Testis (tissue), 3 donors: ENCODE measurements around the gene TDRD10. TPM values are rescaled to one million over a fixed set of nuclear protein-coding genes. Genes with fewer than 3 reads are reported as not detected.

Experiments
- DNase-seq: peaks from one replicate; pipeline ENCODE4 v3.0.0-alpha.2; 2019
- H3K27ac ChIP-seq, 2 donors: fragments of 200-600 bp; sonication (generic); one replicate each; pipeline ENCODE4 v1.5.1; 2019
- H3K27me3 ChIP-seq: fragments of 200-600 bp; sonication (generic); one replicate; pipeline ENCODE4 v1.5.1; 2019
- H3K36me3 ChIP-seq: fragments of 200-600 bp; sonication (generic); one replicate; pipeline ENCODE4 v1.5.1; 2017; ENCODE audit warnings: low read depth; ENCODE audit errors: missing control alignments
- H3K4me1 ChIP-seq: fragments of 200-600 bp; sonication (generic); one replicate; pipeline ENCODE4 v1.5.1; 2019
- H3K4me3 ChIP-seq, 2 donors: fragments of 200-600 bp; sonication (generic); one replicate each; pipeline ENCODE4 v1.5.1; 2017 to 2019
- H3K9me3 ChIP-seq: fragments of 200-600 bp; sonication (generic); one replicate; pipeline ENCODE4 v1.5.1; 2017
- CTCF ChIP-seq, 3 experiments: fragments of 450-650 bp in 2 of 3; fragments of 200-600 bp in 1 of 3; sonication (generic) in 1 of 3; IDR thresholded peaks; one replicate each; pipeline ENCODE4 v1.5.1; 2016 to 2019; ENCODE audit warnings: antibody characterized with exemption in 3 of 3, mild to moderate bottlenecking in 2 of 3, moderate library complexity in 1 of 3
- POLR2A ChIP-seq: fragments of 450-650 bp; IDR thresholded peaks from one replicate; pipeline ENCODE4 v1.6.1; 2017; ENCODE audit warnings: antibody characterized with exemption, mild to moderate bottlenecking, moderate library complexity
- WGBS, 2 donors: methylation state at CpG; one replicate each; pipeline ENCODE4 v1.1.5; 2018; 5-methylcytosine and 5-hydroxymethylcytosine counted together
- intact Hi-C: fragments of 100-400 bp; cut with DNase I; formaldehyde crosslinking; loops from one replicate; pipeline ENCODE4 v1.15.1; 2023; ENCODE audit warnings: low total_unique reads
- polyA plus RNA-seq: library from polyadenylated mRNA; stranded (reverse); fragments of 350-450 nt; fragmentation: Illumina TruSeq; extraction: RNeasy Lipid Tissue Mini Kit (QIAGEN cat#74804); gene quantifications from one replicate; pipeline ENCODE4 v1.2.3, GENCODE V29; 2014; ENCODE audit warnings: low read depth, low replicate concordance; ENCODE audit not compliant: insufficient read depth
- total RNA-seq, 2 donors: library from RNA; depleted of rRNA; stranded (reverse); fragments of >200 nt; gene quantifications; one replicate each; pipeline ENCODE4 v1.2.3, GENCODE V29; 2016

TDRD10 gene
- total and polyA plus RNA-seq, 3 donors from 2014 or later, result 50.9 to 123 (median 60.3) TPM

- 4 to 6% methylated on average over 13 of the region's 13 CpGs for WGBS, 2 donors
- no peaks in the 10 kb centered on the region for H3K36me3 ChIP-seq
- intact Hi-C loops, result loop anchor here (10.0 kb wide), 1 partner anchor 315 kb away; the partner anchor contains the start of gene KCNN3
- peak; percentile 94 for DNase-seq
- peak overlapping the region; percentile 74 to 83 for H3K4me3 ChIP-seq
- peaks cover 17% of the 10 kb centered on the region for H3K4me1 ChIP-seq
- H3K27ac ChIP-seq, result peak overlapping the region; percentile 87
- H3K9me3 ChIP-seq, result no peaks in the 10 kb centered on the region
- TF ChIP-seq POLR2A (no peak), CTCF (IDR thresholded peaks at IDR 0.05) (peak; percentile 86 to 95 (median 87))
- H3K27me3 ChIP-seq, result no peaks in the 10 kb centered on the region
These were observed 57.5 kb downstream of the TDRD10 start for GRCh38 chr1:154559466-154560044.

DNA sequence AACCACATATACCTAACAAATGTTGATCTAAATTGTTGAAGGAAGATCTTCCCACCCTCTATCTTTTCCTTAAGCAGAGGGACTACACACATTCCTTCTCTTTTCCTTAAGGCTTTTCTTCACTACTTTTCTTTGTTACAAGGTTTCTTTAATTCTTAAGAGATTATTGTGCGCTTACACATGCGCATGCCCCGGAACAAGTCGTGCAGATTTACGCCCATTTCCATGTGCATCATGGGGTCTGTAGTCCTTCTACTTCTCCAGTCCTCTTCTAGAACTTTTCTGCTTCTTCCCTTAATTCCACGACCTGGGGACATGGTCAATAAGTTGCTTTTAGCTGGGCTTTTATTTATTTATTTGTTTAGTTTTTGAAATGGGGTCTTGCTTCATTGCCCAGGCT lies 63.9 kb downstream of the TDRD10 start:
- no peak for TF ChIP-seq POLR2A
- TF ChIP-seq CTCF (IDR thresholded peaks at IDR 0.05), result no peak
- Histone ChIP-seq H3K27ac (no peak overlapping the region), H3K9me3 (no peaks in the 10 kb centered on the region), H3K36me3 (no peaks in the 10 kb centered on the region), H3K4me1 (peaks cover 6% of the 10 kb centered on the region), H3K4me3 (no peak overlapping the region), H3K27me3 (no peaks in the 10 kb centered on the region)
- DNase-seq, result no peak
- WGBS, 2 donors, result 85 to 91% methylated on average over 6 of the region's 6 CpGs
- intact Hi-C loops, result loop anchor here (10.0 kb wide), 1 partner anchor 309 kb away; the partner anchor contains the start of gene KCNN3

- Histone ChIP-seq H3K4me3 (peak within 1 kb of the TSS in 1 of 2 donors; percentile 44), H3K27me3 (no peaks in the 10 kb centered on the region), H3K9me3 (no peaks in the 10 kb centered on the region), H3K36me3 (no peaks in the 10 kb centered on the region), H3K27ac (no peak within 1 kb of the TSS), H3K4me1 (peaks cover 6% of the 10 kb centered on the region)
- TF ChIP-seq CTCF (IDR thresholded peaks at IDR 0.05) (no peak), POLR2A (no peak)
- intact Hi-C loops, result loop anchor here (10.0 kb wide), 1 partner anchor 307 kb away; the partner anchor contains the start of gene KCNN3
- peak; percentile 81 for DNase-seq
- WGBS, 2 donors, result 2 to 6% methylated on average over 22 to 53 of the region's 53 CpGs
These were observed 65.6 kb downstream of the TDRD10 start, which contains the start of gene CHRNB2 for GRCh38 chr1:154567386-154568156. Gene CHRNB2, plus strand, starts transcription at chr1:154567778. Its CDS starts 267 bp downstream, at chr1:154568045.

DNA sequence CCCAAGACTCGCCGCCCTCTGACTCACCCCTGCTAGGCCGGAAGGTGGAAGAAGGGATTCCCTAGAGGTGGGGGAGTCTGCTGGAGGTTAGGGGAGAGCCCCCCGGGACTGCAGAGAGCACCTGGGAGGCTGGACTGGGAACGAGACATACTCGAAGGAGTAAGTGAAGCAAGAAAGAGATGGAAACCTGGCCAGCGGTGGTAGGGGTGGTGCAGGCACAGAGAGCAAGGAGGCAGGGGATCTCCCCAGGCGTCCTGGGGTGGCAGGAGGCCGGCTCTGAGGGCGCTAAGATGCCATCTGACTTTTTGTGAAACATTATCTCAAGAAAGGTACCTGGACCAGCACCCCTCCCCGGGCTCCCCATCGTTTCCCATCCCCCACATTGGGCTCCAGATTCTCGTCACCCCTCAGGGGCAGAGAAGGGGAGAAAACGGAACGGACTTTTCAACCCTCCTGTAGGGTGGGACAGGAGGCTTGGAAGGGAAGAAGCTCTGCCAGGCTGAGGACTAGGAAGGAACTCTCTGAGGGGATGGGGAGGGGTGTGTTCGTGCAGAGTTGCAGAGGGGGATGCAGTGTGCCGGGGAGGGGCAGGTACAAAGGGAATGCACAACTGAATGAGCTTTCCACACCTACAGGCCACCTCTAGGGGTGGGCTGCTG lies 66.3 kb downstream of the TDRD10 start:
- WGBS, 2 donors, result 23 to 30% methylated on average over 14 to 17 of the region's 17 CpGs
- no peak for DNase-seq
- TF ChIP-seq CTCF (IDR thresholded peaks at IDR 0.05) (no peak), POLR2A (no peak)
- peaks cover 6% of the 10 kb centered on the region for H3K4me1 ChIP-seq
- H3K4me3 ChIP-seq, result peak overlapping the region in 1 of 2 donors; percentile 44
- no peaks in the 10 kb centered on the region for H3K27me3 ChIP-seq
- no peak overlapping the region for H3K27ac ChIP-seq
- intact Hi-C loops, result loop anchor here (10.0 kb wide), 1 partner anchor 307 kb away; the partner anchor contains the start of gene KCNN3
- no peaks in the 10 kb centered on the region for H3K36me3 ChIP-seq
- H3K9me3 ChIP-seq, result no peaks in the 10 kb centered on the region
